Mesothelial cell of epicardium (in vitro differentiated cells): Measurements from ENCODE around the gene MFAP4. TPM values are rescaled to one million over a fixed set of nuclear protein-coding genes. Genes with fewer than 3 reads are reported as not detected.

Experiments
- DNase-seq, 2 experiments: peaks; one replicate each; pipeline ENCODE4 v3.0.0; 2021; ENCODE audit warnings: low spot score in 2 of 2; ENCODE audit not compliant: unreplicated experiment in 2 of 2
- H3K27ac Mint-ChIP-seq: 2 replicates; pipeline ENCODE4 v1.8.0; 2021; ENCODE audit warnings: mixed read lengths
- H3K27me3 Mint-ChIP-seq: 2 replicates; pipeline ENCODE4 v1.8.0; 2021; ENCODE audit warnings: low read depth, mixed read lengths
- H3K36me3 Mint-ChIP-seq: 2 replicates; pipeline ENCODE4 v1.8.0; 2021; ENCODE audit warnings: mixed read lengths
- H3K4me1 Mint-ChIP-seq: 2 replicates; pipeline ENCODE4 v1.8.0; 2021; ENCODE audit warnings: mixed read lengths
- H3K4me3 Mint-ChIP-seq: 2 replicates; pipeline ENCODE4 v1.8.0; 2021; ENCODE audit warnings: mild to moderate bottlenecking, moderate library complexity, mixed read lengths
- H3K9me3 Mint-ChIP-seq: 2 replicates; pipeline ENCODE4 v1.8.0; 2021; ENCODE audit warnings: mixed read lengths
- total RNA-seq: library from RNA; stranded (reverse); gene quantifications from 3 replicates; pipeline ENCODE4 v1.2.1, GENCODE V29; 2021
- TF ChIP-seq, protein P1 (sequence below): fragments of 200-600 bp; sonication (generic); IDR thresholded peaks from one replicate; pipeline ENCODE4 v1.5.0; 2021; ENCODE audit warnings: antibody characterized with exemption; ENCODE audit not compliant: unreplicated experiment

MFAP4 gene
- total RNA-seq, 1 donor from 2014 or later: 213 TPM

GRCh38 chr17:19369846-19370492 is 17.0 kb downstream of the MFAP4 start:
- H3K36me3 Mint-ChIP-seq: no peaks in the 10 kb centered on the region
- H3K4me3 Mint-ChIP-seq: no peak overlapping the region
- peaks cover 7% of the 10 kb centered on the region for H3K4me1 Mint-ChIP-seq
- H3K27ac Mint-ChIP-seq: no peak overlapping the region
- TF ChIP-seq, protein P1, sequence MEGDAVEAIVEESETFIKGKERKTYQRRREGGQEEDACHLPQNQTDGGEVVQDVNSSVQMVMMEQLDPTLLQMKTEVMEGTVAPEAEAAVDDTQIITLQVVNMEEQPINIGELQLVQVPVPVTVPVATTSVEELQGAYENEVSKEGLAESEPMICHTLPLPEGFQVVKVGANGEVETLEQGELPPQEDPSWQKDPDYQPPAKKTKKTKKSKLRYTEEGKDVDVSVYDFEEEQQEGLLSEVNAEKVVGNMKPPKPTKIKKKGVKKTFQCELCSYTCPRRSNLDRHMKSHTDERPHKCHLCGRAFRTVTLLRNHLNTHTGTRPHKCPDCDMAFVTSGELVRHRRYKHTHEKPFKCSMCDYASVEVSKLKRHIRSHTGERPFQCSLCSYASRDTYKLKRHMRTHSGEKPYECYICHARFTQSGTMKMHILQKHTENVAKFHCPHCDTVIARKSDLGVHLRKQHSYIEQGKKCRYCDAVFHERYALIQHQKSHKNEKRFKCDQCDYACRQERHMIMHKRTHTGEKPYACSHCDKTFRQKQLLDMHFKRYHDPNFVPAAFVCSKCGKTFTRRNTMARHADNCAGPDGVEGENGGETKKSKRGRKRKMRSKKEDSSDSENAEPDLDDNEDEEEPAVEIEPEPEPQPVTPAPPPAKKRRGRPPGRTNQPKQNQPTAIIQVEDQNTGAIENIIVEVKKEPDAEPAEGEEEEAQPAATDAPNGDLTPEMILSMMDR: no peak
- no peaks in the 10 kb centered on the region for H3K27me3 Mint-ChIP-seq
- no peaks in the 10 kb centered on the region for H3K9me3 Mint-ChIP-seq
- DNase-seq: no peak

DNA sequence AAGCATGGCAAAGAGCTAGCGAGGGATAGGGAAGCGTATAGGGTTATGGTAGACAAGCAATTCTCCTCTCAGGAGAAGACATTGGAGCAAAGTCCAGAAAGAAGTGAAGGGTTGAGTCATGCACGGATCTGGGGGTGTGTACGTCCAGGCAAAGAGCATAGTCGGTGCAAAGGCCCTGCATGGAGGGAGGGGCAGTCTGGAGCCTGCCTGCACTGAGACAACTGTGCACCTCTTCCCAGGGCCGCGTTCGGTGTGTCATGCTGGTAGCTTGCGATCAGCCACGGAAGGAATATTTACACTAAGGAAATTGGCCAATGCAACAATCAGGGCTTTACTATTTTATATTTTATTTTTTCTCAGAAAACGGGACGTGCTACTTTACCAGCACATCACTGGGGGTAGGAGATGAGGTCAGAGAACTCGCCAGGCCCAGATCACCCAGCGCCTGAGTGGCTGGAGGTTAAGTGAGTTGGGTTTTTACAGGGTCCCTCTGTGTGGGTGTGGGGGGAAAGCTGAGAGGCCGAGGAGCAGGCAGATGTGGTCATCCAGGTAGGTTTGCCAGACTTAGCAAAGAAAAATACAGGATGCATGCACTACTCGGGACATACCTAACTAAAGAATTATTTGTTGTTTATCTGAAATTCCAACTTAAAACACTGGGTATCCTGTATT is 17.7 kb downstream of the MFAP4 start:
- Mint-ChIP-seq H3K4me3 (no peak overlapping the region), H3K36me3 (no peaks in the 10 kb centered on the region), H3K27ac (no peak overlapping the region), H3K27me3 (no peaks in the 10 kb centered on the region), H3K4me1 (peaks cover 14% of the 10 kb centered on the region), H3K9me3 (no peaks in the 10 kb centered on the region)
- TF ChIP-seq, protein P1: no peak
- DNase-seq: no peak

GRCh38 chr17:19368229-19368628 is 18.8 kb downstream of the MFAP4 start:
- H3K36me3 Mint-ChIP-seq: no peaks in the 10 kb centered on the region
- H3K4me3 Mint-ChIP-seq: no peak overlapping the region
- no peak overlapping the region for H3K27ac Mint-ChIP-seq
- no peak for DNase-seq
- peaks cover 24% of the 10 kb centered on the region for H3K4me1 Mint-ChIP-seq
- no peaks in the 10 kb centered on the region for H3K9me3 Mint-ChIP-seq
- TF ChIP-seq, protein P1: no peak
- H3K27me3 Mint-ChIP-seq: no peaks in the 10 kb centered on the region

DNA sequence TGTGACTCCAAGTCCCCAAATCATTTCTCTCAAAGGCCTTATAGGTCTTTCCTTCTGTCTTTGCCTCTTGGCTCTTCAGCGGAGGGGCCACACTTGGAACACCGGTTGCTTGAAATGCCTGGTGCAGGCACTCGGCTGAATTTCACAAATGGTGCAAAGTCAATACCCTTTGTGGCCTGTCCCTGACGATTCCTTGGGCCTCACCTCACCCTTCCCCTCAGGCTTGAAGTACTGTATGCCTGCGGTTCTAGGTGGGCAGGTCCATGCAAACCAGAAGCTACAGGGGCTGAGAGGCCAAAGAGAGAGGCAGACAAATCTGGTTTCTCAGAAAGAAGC is 20.4 kb downstream of the MFAP4 start:
- no peaks in the 10 kb centered on the region for H3K9me3 Mint-ChIP-seq
- H3K4me1 Mint-ChIP-seq: peaks cover 34% of the 10 kb centered on the region
- no peaks in the 10 kb centered on the region for H3K27me3 Mint-ChIP-seq
- no peak for DNase-seq
- TF ChIP-seq, protein P1: no peak
- no peak overlapping the region for H3K27ac Mint-ChIP-seq
- H3K4me3 Mint-ChIP-seq: no peak overlapping the region
- H3K36me3 Mint-ChIP-seq: no peaks in the 10 kb centered on the region

DNA sequence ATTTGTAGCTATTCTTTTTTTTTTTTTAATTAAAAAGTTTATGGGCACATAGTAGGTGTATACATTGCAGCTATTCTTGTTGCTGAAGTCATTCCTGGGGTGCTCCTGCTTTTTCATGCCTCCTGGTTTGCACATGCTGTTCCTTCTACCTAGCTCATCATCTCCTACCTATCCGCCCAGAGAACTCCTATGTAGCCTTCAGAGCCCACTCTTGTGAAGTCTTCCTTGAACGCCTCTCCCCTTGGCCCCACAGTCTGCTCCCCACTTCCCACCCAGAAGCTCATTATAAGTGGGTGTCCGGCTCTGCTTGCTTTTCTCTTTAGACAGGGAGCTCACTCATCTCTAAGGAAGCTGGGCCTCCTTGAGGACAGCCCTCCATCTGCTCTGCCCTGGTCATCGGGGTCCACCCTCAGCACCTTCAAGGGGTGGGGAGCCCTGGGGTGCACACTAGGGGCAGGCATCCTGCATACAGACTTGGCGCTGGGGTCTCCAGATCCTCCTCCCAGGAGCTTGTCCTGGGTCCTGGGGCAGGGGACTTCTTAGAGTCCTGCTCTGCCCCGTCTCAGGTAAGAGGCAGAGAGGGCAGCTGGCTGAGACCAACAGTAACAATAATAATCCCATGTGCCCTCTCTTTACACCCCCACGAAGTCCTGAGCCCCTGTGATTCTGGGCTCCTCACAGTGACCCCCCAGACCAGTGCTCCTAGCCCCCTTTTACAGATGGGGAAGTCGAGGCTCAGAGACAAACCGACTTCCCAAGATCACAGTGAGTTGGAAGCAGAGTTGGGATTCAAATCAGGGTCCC is 21.0 kb downstream of the MFAP4 start:
- H3K4me1 Mint-ChIP-seq: peaks cover 38% of the 10 kb centered on the region
- H3K27me3 Mint-ChIP-seq: no peaks in the 10 kb centered on the region

More for the DNA sequence above, 21.0 kb downstream of the MFAP4 start:
- Mint-ChIP-seq H3K36me3 (no peaks in the 10 kb centered on the region), H3K4me3 (no peak overlapping the region), H3K27ac (no peak overlapping the region), H3K9me3 (no peaks in the 10 kb centered on the region)
- TF ChIP-seq, protein P1: no peak
- DNase-seq: no peak
